WTC11 (cell line): ENCODE data around the gene TRIM66. TPM values are rescaled to one million over a fixed set of nuclear protein-coding genes. Genes with fewer than 3 reads are reported as not detected.

Experiments
- ATAC-seq: fragments of 200-7000 bp; cut with Tn5 transposase; 2 replicates; pipeline ENCODE4 v1.10.0; 2021; ENCODE audit warnings: mild to moderate bottlenecking, moderate library complexity
- Bru-seq: library from RNA; stranded (reverse); fragments of 400-500 nt; gene quantifications from one replicate; lab custom pipeline; 2021; lab: Mats Ljungman, UMichigan
- CTCF ChIA-PET: fragments of 300-600 bp; sonication (Branson Sonifier 250); formaldehyde crosslinking; loops from one replicate; lab custom pipeline; 2021; ENCODE audit warnings: antibody characterized with exemption; lab: Charles Lee
- POLR2A ChIA-PET: fragments of 350-600 bp; sonication (Branson Sonifier 250); formaldehyde crosslinking; loops from one replicate; lab custom pipeline; 2021; ENCODE audit warnings: antibody characterized with exemption; lab: Charles Lee
- DNase-seq: peaks from one replicate; pipeline ENCODE4 v3.0.0; 2021; ENCODE audit warnings: low spot score
- H3K27ac Mint-ChIP-seq: 2 replicates; pipeline ENCODE4 v1.8.0; 2021; ENCODE audit warnings: mixed read lengths
- H3K27me3 Mint-ChIP-seq: 2 replicates; pipeline ENCODE4 v1.8.0; 2021; ENCODE audit warnings: low read depth, mild to moderate bottlenecking, moderate library complexity, mixed read lengths
- H3K36me3 Mint-ChIP-seq: 2 replicates; pipeline ENCODE4 v1.8.0; 2021; ENCODE audit warnings: mixed read lengths
- H3K4me1 Mint-ChIP-seq: 2 replicates; pipeline ENCODE4 v1.8.0; 2022; ENCODE audit warnings: mixed read lengths
- H3K4me3 Mint-ChIP-seq: 2 replicates; pipeline ENCODE4 v1.8.0; 2021; ENCODE audit warnings: mild to moderate bottlenecking, moderate library complexity, mixed read lengths
- H3K9me3 Mint-ChIP-seq: 2 replicates; pipeline ENCODE4 v1.8.0; 2021; ENCODE audit warnings: mixed read lengths
- AR ChIP-seq: fragments of 250-450 bp; sonication (Bioruptor Pico); IDR thresholded peaks from 2 replicates; pipeline ENCODE4 v1.9.0; 2021; ENCODE audit warnings: mild to moderate bottlenecking
- CREB1 ChIP-seq: sonication (generic); formaldehyde crosslinking; IDR thresholded peaks from 2 replicates; pipeline ENCODE4 v1.8.0; 2023; ENCODE audit warnings: mild to moderate bottlenecking, missing genetic modification reagents
- CTCF ChIP-seq: fragments of 200-600 bp; IDR thresholded peaks from 2 replicates; pipeline ENCODE4 v1.8.0; 2022; ENCODE audit warnings: antibody characterized with exemption
- FOXK1 ChIP-seq: sonication (generic); formaldehyde crosslinking; IDR thresholded peaks from 2 replicates; pipeline ENCODE4 v1.8.0; 2022; ENCODE audit warnings: mild to moderate bottlenecking, moderate library complexity, missing genetic modification reagents
- IRF2 ChIP-seq: sonication (generic); formaldehyde crosslinking; IDR thresholded peaks from 2 replicates; pipeline ENCODE4 v1.8.0; 2022; ENCODE audit warnings: low read depth, missing genetic modification reagents, borderline replicate concordance
- JUN ChIP-seq: sonication (generic); formaldehyde crosslinking; IDR thresholded peaks from 2 replicates; pipeline ENCODE4 v1.8.0; 2023; ENCODE audit warnings: mild to moderate bottlenecking, missing genetic modification reagents
- KAT7 ChIP-seq: sonication (generic); formaldehyde crosslinking; IDR thresholded peaks from 2 replicates; pipeline ENCODE4 v1.8.1; 2023; ENCODE audit warnings: missing genetic modification reagents, mild to moderate bottlenecking, borderline replicate concordance
- NFE2L1 ChIP-seq: sonication (generic); formaldehyde crosslinking; IDR thresholded peaks from 2 replicates; pipeline ENCODE4 v1.8.1; 2023; ENCODE audit warnings: missing genetic modification reagents
- SMAD4 ChIP-seq: sonication (generic); formaldehyde crosslinking; IDR thresholded peaks from 2 replicates; pipeline ENCODE4 v1.8.0; 2022; ENCODE audit warnings: mild to moderate bottlenecking, missing genetic modification reagents
- SP1 ChIP-seq: sonication (generic); formaldehyde crosslinking; conservative IDR thresholded peaks from 2 replicates; pipeline ENCODE4 v1.8.1; 2022; ENCODE audit warnings: missing genetic modification reagents
- TEAD1 ChIP-seq: sonication (generic); formaldehyde crosslinking; IDR thresholded peaks from 2 replicates; pipeline ENCODE4 v1.8.0; 2022; ENCODE audit warnings: mild to moderate bottlenecking, missing genetic modification reagents
- TEAD4 ChIP-seq: sonication (generic); formaldehyde crosslinking; IDR thresholded peaks from 2 replicates; pipeline ENCODE4 v1.8.0; 2022; ENCODE audit warnings: mild to moderate bottlenecking, missing genetic modification reagents
- TP53 ChIP-seq: sonication (generic); formaldehyde crosslinking; IDR thresholded peaks from 2 replicates; pipeline ENCODE4 v1.8.1; 2023; ENCODE audit warnings: mild to moderate bottlenecking, missing genetic modification reagents
- ZNF121 ChIP-seq: sonication (generic); formaldehyde crosslinking; IDR thresholded peaks from 2 replicates; pipeline ENCODE4 v1.8.0; 2023; ENCODE audit warnings: missing genetic modification reagents
- ZNF219 ChIP-seq: sonication (generic); formaldehyde crosslinking; IDR thresholded peaks from 2 replicates; pipeline ENCODE4 v1.8.0; 2023; ENCODE audit warnings: missing genetic modification reagents, mild to moderate bottlenecking, borderline replicate concordance
- ZNF232 ChIP-seq: sonication (generic); formaldehyde crosslinking; IDR thresholded peaks from 2 replicates; pipeline ENCODE4 v1.8.0; 2022; ENCODE audit warnings: mild to moderate bottlenecking, missing genetic modification reagents
- ZNF396 ChIP-seq: fragments of 250-450 bp; sonication (Bioruptor Pico); IDR thresholded peaks from 2 replicates; pipeline ENCODE4 v1.8.0; 2021; ENCODE audit warnings: mild to moderate bottlenecking, moderate library complexity, borderline replicate concordance
- ZNF416 ChIP-seq: fragments of 250-450 bp; sonication (Bioruptor Pico); IDR thresholded peaks from 2 replicates; pipeline ENCODE4 v1.9.0; 2021; ENCODE audit warnings: mild to moderate bottlenecking, inconsistent platforms
- ZNF671 ChIP-seq: fragments of 250-450 bp; sonication (Bioruptor Pico); IDR thresholded peaks from 2 replicates; pipeline ENCODE4 v1.8.0; 2021; ENCODE audit warnings: mild to moderate bottlenecking
- long read RNA-seq, 3 experiments: library from RNA in 1 of 3; library from capped mRNA in 1 of 3; library from polyadenylated mRNA in 1 of 3; unstranded in 2 of 3; stranded (forward) in 1 of 3; transcript quantifications; one replicate each; pipeline ENCODE4 v2.0.0, GENCODE V29; 2021
- total RNA-seq: library from RNA; stranded (reverse); gene quantifications from 3 replicates; pipeline ENCODE4 v1.2.3, GENCODE V29; 2021
- TF ChIP-seq, protein P1 (sequence below): fragments of 250-450 bp; sonication (Bioruptor Pico); IDR thresholded peaks from 2 replicates; pipeline ENCODE4 v2.1.2; 2022; ENCODE audit warnings: mild to moderate bottlenecking, moderate library complexity
- TF ChIP-seq, protein P2 (sequence below): sonication (generic); formaldehyde crosslinking; IDR thresholded peaks from 2 replicates; pipeline ENCODE4 v1.8.1; 2022; ENCODE audit warnings: low read depth, mild to moderate bottlenecking, moderate library complexity, missing genetic modification reagents, borderline replicate concordance
- TF ChIP-seq, protein P3 (sequence below): fragments of 250-450 bp; sonication (Bioruptor Pico); IDR thresholded peaks from 2 replicates; pipeline ENCODE4 v1.9.0; 2021; ENCODE audit warnings: mild to moderate bottlenecking, borderline replicate concordance
- TF ChIP-seq, protein P4 (sequence below): sonication (generic); formaldehyde crosslinking; IDR thresholded peaks from 2 replicates; pipeline ENCODE4 v1.8.1; 2023; ENCODE audit warnings: mild to moderate bottlenecking, missing genetic modification reagents

TRIM66 gene
- 5.6 to 8.0 TPM (median 7.8 TPM) in 3 replicates for total RNA-seq
- Bru-seq, nascent RNA = percentile 60 among the genes with signal in this experiment
- long read RNA-seq, experiment 1, partial matches to known transcripts = 1 of 4 reads
- long read RNA-seq, experiment 1, other reads (novel, unspliced or antisense) = 3 of 4 reads
- long read RNA-seq, experiment 2, partial matches to known transcripts = 0 of 5 reads
- long read RNA-seq, experiment 2, other reads (novel, unspliced or antisense) = 5 of 5 reads
- long read RNA-seq, experiment 3, partial matches to known transcripts = 1 of 4 reads
- long read RNA-seq, experiment 3, other reads (novel, unspliced or antisense) = 3 of 4 reads

GRCh38 chr11:8682303-8683114 lies at the start of gene TRIM66, which contains the start of gene RPL27A:
TRIM66 (minus strand) TSS chr11:8682665; CDS start chr11:8672274, 10,391 bp downstream.
RPL27A (plus strand) TSS chr11:8682792; CDS start chr11:8682814, 22 bp downstream.
- H3K27ac Mint-ChIP-seq = peak within 1 kb of the TSS; percentile 96
- H3K9me3 Mint-ChIP-seq = peaks cover 8% of the 10 kb centered on the region
- H3K4me1 Mint-ChIP-seq = peaks cover 43% of the 10 kb centered on the region
- ATAC-seq (peak; percentile 91), DNase-seq (peak; percentile 99)
- H3K4me3 Mint-ChIP-seq = peak within 1 kb of the TSS; percentile 88
- peaks cover 49% of the 10 kb centered on the region for H3K36me3 Mint-ChIP-seq
- POLR2A ChIA-PET = interaction anchor here (0.6 to 2.3 kb wide), 9 partner anchors 9 to 128 kb away, joined by 3 to 7 read pairs (median 5); a partner anchor contains a TSS
- H3K27me3 Mint-ChIP-seq = no peaks in the 10 kb centered on the region
- CTCF ChIA-PET = interaction anchor here (1.1 kb wide), 1 partner anchor 42 kb away, joined by 3 read pairs; no protein-coding TSS in a partner anchor
- peak; percentile 80; the same call in 1 of the 2 replicates for TF ChIP-seq NFE2L1 (CRISPR knock-in tag)
- TF ChIP-seq TEAD1 = peak; percentile 91
- no peak for TF ChIP-seq ZNF396 (CRISPR knock-in tag)
- peak; percentile 53; the same call in 1 of the 2 replicates for TF ChIP-seq SMAD4
- no peak for TF ChIP-seq ZNF121 (CRISPR knock-in tag)
- peak; percentile 20; the same call in 1 of the 2 replicates for TF ChIP-seq ZNF219 (CRISPR knock-in tag)
- TF ChIP-seq SP1 = peak; percentile 97
- no peak for TF ChIP-seq IRF2 (CRISPR knock-in tag)
- TF ChIP-seq, protein P1, sequence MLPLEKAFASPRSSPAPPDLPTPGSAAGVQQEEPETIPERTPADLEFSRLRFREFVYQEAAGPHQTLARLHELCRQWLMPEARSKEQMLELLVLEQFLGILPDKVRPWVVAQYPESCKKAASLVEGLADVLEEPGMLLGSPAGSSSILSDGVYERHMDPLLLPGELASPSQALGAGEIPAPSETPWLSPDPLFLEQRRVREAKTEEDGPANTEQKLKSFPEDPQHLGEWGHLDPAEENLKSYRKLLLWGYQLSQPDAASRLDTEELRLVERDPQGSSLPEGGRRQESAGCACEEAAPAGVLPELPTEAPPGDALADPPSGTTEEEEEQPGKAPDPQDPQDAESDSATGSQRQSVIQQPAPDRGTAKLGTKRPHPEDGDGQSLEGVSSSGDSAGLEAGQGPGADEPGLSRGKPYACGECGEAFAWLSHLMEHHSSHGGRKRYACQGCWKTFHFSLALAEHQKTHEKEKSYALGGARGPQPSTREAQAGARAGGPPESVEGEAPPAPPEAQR (CRISPR knock-in tag) = no peak
- TF ChIP-seq AR (CRISPR knock-in tag) = no peak
- TF ChIP-seq, protein P2, sequence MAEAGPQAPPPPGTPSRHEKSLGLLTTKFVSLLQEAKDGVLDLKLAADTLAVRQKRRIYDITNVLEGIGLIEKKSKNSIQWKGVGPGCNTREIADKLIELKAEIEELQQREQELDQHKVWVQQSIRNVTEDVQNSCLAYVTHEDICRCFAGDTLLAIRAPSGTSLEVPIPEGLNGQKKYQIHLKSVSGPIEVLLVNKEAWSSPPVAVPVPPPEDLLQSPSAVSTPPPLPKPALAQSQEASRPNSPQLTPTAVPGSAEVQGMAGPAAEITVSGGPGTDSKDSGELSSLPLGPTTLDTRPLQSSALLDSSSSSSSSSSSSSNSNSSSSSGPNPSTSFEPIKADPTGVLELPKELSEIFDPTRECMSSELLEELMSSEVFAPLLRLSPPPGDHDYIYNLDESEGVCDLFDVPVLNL = 0 out of 2 replicates have a peak, but pooled peaks have one; percentile 11
- TF ChIP-seq, protein P3, sequence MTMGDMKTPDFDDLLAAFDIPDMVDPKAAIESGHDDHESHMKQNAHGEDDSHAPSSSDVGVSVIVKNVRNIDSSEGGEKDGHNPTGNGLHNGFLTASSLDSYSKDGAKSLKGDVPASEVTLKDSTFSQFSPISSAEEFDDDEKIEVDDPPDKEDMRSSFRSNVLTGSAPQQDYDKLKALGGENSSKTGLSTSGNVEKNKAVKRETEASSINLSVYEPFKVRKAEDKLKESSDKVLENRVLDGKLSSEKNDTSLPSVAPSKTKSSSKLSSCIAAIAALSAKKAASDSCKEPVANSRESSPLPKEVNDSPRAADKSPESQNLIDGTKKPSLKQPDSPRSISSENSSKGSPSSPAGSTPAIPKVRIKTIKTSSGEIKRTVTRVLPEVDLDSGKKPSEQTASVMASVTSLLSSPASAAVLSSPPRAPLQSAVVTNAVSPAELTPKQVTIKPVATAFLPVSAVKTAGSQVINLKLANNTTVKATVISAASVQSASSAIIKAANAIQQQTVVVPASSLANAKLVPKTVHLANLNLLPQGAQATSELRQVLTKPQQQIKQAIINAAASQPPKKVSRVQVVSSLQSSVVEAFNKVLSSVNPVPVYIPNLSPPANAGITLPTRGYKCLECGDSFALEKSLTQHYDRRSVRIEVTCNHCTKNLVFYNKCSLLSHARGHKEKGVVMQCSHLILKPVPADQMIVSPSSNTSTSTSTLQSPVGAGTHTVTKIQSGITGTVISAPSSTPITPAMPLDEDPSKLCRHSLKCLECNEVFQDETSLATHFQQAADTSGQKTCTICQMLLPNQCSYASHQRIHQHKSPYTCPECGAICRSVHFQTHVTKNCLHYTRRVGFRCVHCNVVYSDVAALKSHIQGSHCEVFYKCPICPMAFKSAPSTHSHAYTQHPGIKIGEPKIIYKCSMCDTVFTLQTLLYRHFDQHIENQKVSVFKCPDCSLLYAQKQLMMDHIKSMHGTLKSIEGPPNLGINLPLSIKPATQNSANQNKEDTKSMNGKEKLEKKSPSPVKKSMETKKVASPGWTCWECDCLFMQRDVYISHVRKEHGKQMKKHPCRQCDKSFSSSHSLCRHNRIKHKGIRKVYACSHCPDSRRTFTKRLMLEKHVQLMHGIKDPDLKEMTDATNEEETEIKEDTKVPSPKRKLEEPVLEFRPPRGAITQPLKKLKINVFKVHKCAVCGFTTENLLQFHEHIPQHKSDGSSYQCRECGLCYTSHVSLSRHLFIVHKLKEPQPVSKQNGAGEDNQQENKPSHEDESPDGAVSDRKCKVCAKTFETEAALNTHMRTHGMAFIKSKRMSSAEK = no peak
- no peak for TF ChIP-seq ZNF232 (CRISPR knock-in tag)
- TF ChIP-seq CTCF = no peak
- no peak for TF ChIP-seq CREB1 (CRISPR knock-in tag)
- peak; percentile 70; the same call in 1 of the 2 replicates for TF ChIP-seq FOXK1 (CRISPR knock-in tag)
- no peak for TF ChIP-seq TEAD4 (CRISPR knock-in tag)
- TF ChIP-seq, protein P4, sequence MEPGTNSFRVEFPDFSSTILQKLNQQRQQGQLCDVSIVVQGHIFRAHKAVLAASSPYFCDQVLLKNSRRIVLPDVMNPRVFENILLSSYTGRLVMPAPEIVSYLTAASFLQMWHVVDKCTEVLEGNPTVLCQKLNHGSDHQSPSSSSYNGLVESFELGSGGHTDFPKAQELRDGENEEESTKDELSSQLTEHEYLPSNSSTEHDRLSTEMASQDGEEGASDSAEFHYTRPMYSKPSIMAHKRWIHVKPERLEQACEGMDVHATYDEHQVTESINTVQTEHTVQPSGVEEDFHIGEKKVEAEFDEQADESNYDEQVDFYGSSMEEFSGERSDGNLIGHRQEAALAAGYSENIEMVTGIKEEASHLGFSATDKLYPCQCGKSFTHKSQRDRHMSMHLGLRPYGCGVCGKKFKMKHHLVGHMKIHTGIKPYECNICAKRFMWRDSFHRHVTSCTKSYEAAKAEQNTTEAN (CRISPR knock-in tag) = 0 out of 2 replicates have a peak, but pooled peaks have one; percentile 54
- peak; percentile 75; the same call in 1 of the 2 replicates for TF ChIP-seq JUN (CRISPR knock-in tag)
- no peak for TF ChIP-seq KAT7 (CRISPR knock-in tag)
- TF ChIP-seq TP53 (CRISPR knock-in tag) = no peak
- TF ChIP-seq ZNF671 (CRISPR knock-in tag) = no peak
- no peak; the same call in 1 of the 2 replicates for TF ChIP-seq ZNF416 (CRISPR knock-in tag)
